Subcutaneous preadipocyte (primary cell): ENCODE results near the gene CEMIP2. TPM values are rescaled to one million over a fixed set of nuclear protein-coding genes. Genes with fewer than 3 reads are reported as not detected.

Experiments
- total RNA-seq: library from RNA; depleted of rRNA; stranded (reverse); fragments of >200 nt; gene quantifications from 2 replicates; pipeline ENCODE4 v1.2.3, GENCODE V29; 2012

The CEMIP2 gene
- total RNA-seq = 32.7 and 54.7 TPM in 2 replicates

GRCh38 chr9:71768388-71769174, at the start of gene CEMIP2:
Gene CEMIP2 (minus strand): TSS chr9:71768513. CDS start chr9:71750373, 18,140 bp downstream.

Other genes with a start within 250 kb of the CEMIP2 start
- gene ABHD17B, start 142.7 kb upstream of the CEMIP2 start, total RNA-seq = 14.0 and 15.1 TPM in 2 replicates
- 14.0 and 14.1 TPM in 2 replicates for gene C9orf85, start 143.1 kb upstream of the CEMIP2 start, total RNA-seq